ENCODE measurements around the gene FAM180A.

DNA sequence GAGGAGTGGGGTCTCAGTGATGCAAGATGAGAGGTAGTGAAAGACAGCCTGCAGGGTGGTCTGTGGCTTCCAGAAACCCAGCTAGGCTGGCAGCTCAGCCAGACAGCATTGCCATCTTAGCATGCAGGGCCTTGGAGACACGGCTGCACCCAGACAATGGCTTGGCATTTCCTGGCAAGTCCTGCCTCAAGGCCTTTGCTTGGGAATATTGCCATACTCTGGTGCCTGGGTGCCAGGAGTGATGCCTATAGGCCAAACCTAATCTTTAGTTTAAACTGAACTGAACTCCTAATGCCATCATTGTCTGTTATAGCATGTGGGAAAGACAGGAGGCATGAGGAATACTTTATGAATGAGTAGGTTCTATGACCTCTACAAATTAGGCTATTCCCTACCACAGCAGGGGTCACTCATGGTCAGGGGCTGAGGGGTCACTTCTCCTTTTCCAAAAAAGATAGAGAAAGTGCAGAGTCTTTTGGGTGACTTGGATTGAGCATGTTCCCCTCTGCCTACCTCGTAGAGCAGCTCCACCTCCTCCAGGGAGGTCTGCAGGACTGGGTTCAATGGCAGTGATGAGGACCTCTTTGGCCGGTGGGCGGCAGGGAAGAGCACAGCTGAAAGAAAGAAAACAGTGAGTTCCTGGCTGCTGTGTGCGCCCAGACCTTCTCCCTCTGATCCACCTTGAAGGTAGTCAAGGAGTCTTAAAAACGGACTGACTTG lies 11.9 kb downstream of the FAM180A start:
- TF ChIP-seq, protein P1, sequence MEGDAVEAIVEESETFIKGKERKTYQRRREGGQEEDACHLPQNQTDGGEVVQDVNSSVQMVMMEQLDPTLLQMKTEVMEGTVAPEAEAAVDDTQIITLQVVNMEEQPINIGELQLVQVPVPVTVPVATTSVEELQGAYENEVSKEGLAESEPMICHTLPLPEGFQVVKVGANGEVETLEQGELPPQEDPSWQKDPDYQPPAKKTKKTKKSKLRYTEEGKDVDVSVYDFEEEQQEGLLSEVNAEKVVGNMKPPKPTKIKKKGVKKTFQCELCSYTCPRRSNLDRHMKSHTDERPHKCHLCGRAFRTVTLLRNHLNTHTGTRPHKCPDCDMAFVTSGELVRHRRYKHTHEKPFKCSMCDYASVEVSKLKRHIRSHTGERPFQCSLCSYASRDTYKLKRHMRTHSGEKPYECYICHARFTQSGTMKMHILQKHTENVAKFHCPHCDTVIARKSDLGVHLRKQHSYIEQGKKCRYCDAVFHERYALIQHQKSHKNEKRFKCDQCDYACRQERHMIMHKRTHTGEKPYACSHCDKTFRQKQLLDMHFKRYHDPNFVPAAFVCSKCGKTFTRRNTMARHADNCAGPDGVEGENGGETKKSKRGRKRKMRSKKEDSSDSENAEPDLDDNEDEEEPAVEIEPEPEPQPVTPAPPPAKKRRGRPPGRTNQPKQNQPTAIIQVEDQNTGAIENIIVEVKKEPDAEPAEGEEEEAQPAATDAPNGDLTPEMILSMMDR (IDR thresholded peaks at IDR 0.05; ENCODE audit: low read depth, low read length), result no peak
- no peak for TF ChIP-seq EZH2phosphoT487 (IDR thresholded peaks at IDR 0.05; ENCODE audit: low read depth)

All from OCI-LY3 (cell line).